ENCODE measurements around the gene TMEM266.

GRCh38 chr15:76151599-76151974, 91.8 kb downstream of the TMEM266 start:
- TF ChIP-seq POLR2A (IDR thresholded peaks at IDR 0.05; ENCODE audit: low read depth) (no peak), POLR2AphosphoS5 (IDR thresholded peaks at IDR 0.05) (no peak)
